GM19468 (cell line): ENCODE data around the gene HSPG2.
"Not testable (repeated sequence)": the region's sequence is repeated elsewhere in the genome, so short reads cannot be mapped to it uniquely, and the experiment has no call there.

Experiments used
- ATAC-seq: cut with Tn5 transposase; IDR thresholded peaks from one replicate; pipeline ENCODE4 v1.9.1; 2021; ENCODE audit warnings: mild to moderate bottlenecking, moderate library complexity, moderate number of reproducible peaks; ENCODE audit not compliant: unreplicated experiment; ENCODE audit errors: extremely low read depth

HSPG2 gene

DNA sequence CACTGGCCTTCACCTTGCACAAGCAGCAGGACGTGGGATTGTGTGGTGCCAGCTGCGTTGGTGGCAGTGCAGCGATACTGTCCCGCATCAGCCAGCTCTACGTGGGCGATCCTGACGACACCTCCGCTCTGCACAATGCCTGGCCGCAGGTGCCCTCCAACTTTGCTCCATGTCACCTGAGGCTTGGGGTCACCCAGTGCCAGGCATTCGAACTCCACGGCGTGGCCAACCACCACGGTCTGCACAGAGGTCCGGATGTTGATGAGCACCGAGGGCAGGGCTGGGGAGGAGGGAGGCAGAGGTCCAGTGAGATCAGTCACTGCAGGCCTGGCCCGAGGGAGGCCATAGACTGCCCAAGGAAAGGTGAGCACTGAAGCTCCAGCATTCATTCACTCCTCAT is 102.4 kb downstream of the HSPG2 start:
- no peak for ATAC-seq

DNA sequence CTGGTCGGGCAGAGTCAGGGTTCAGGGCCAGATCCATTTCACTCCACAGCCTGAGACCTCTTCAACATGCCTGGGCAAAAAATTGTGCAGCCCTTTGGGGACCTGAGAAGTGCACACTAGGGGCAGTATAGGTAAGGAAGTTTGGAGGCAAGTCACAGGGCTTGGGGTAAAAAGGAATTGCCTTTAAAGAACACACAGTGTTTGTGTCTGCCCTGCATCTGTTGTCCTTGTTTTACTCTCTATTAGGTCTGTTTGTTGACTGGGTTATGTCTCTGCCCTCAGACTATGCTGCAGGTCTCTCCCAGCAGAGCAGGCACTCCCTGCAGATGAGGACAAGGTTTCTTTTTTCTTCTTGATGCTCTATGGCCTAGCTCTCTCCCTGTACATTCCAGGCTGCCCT is 103.0 kb downstream of the HSPG2 start:
- ATAC-seq, result no peak

GRCh38 chr1:21833392-21833976 is 103.6 kb downstream of the HSPG2 start:
- no peak for ATAC-seq

DNA sequence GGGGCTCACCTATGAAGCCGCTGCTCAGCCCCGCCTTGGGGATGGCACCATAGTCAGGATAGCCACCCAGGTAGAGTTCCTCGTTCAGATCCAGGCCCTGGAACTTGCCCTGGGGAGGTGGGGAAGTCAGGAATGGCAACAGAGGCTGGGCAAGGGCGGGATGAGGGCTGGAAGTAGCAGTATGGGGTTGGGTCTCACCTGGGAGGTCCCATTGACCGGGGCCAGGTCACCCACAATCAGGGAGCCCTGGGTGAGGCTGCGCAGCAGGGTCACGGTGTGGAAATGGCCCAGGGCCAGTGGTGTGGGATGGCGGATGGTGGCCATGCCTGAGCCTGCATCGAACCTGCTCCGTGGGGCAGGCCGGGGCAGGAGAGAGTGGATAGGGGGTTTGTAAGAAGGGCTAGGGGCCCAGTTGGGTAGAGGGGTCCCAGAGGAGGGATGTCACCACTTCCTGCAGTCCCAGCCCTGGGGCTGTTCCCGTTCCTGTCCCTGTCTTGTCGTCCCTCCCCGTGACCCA is 105.6 kb downstream of the HSPG2 start:
- no peak for ATAC-seq

DNA sequence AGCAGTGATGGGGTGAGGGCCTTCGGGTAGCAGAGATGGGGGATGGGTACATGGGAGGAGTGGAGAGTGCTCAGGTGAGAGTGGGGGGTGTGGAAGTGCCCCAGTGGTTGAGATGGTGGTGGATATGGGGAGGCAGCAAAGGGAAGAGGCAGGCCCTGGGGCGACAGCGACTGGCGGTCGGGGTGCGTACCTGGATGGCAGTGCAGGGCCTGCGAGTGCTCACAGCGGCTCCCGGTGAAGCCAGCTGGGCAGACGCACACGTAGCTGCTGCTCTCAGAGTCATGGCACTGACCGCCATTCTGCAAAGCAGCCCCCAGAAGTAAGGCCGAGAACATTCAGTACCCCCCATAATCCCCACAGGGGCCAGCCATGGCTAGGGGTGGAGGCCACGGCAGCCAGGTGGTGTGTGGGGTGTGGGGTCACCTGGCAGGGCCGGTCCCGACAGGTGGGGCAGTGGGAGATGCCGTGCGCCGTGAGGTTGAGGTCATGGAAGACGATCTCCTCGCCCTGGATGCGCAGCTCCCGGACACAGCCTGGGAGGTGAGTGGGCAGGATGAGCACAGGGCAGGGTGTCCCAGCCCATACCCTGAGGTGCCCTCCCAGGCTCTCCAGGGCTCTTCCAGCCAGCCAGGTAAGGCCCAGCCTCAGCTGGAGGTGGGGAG is 106.2 kb downstream of the HSPG2 start:
- ATAC-seq, result no peak

DNA sequence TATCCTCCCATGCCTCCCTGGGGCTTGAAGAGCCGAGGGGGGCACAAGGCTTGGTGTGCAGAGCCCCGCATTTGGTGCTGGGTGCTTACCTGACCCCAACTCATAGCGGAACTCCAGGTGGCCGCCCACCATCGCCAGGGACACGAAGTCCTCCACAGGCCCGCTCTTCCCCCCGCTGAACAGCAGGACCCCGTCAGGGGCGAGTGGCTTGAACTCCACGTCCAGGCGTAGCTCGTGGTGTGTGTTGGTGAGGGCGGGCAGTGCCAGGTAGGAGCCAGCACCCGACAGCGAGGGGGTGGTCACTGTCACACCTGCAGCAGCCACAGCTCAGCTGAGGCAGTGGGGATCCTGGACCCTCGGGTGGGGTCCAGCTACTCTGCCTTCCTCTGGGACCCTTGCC is 107.8 kb downstream of the HSPG2 start:
- no peak for ATAC-seq

DNA sequence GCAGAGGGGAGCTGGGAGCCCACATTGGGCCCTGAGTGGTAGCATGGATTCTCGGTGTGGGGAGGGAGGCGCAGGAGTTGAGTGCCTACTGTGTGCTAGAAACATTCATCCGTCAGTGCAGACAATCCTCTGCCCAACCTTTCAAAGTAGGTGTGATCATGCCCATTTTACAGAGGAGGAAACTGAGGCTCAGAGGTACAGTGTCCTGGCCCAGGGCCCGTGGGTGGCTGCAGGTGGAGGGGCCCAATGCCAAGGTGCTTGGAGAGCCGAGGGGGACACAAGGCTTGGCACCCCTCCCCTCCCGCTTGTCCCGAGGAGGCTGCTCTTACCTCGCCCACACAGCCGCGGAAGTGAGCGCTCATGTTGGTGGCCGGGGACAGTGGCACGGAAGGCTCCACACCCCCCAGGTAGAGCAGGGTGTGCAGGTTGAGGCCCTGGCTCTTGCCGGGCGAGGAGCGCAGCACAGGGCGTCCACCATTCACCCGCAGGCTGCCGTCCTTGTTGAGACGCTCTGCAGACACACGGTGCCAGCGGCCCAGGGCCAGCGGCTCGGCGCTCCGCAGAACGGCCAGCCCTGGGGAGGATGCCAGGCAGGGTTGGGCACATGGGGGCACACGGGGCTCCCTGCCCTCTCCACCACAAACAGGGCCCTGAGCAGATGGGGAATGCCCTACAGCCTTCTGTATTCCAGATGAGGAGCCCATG is 108.5 kb downstream of the HSPG2 start:
- ATAC-seq, result no peak

- ATAC-seq, result no peak
Observed at GRCh38 chr1:21828075-21828474, 109.0 kb downstream of the HSPG2 start.

GRCh38 chr1:21827141-21827679 is 109.9 kb downstream of the HSPG2 start:
- no peak for ATAC-seq

- ATAC-seq, result not testable (repeated sequence)
Observed at GRCh38 chr1:21826694-21827093, 110.4 kb downstream of the HSPG2 start.

GRCh38 chr1:21825393-21825792 is 111.7 kb downstream of the HSPG2 start:
- no peak for ATAC-seq

DNA sequence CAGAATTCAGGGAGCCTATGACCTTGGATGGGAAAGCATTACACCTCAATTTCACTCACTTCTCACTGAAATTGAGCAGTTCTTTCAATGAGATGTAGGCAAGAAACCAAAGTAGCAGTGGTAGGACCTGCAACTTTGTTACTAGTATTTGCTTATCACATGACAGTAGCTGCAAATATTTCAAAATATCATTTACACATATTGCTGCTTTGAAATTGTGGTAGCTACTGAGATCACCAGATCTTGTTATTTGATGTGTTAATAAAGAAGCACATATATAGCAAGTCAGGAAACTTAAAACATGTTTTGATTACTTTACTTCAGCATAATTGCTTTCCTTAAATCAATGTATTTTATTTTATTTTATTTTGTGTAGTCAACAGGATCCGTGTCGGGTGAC is 112.2 kb downstream of the HSPG2 start:
- ATAC-seq, result no peak

DNA sequence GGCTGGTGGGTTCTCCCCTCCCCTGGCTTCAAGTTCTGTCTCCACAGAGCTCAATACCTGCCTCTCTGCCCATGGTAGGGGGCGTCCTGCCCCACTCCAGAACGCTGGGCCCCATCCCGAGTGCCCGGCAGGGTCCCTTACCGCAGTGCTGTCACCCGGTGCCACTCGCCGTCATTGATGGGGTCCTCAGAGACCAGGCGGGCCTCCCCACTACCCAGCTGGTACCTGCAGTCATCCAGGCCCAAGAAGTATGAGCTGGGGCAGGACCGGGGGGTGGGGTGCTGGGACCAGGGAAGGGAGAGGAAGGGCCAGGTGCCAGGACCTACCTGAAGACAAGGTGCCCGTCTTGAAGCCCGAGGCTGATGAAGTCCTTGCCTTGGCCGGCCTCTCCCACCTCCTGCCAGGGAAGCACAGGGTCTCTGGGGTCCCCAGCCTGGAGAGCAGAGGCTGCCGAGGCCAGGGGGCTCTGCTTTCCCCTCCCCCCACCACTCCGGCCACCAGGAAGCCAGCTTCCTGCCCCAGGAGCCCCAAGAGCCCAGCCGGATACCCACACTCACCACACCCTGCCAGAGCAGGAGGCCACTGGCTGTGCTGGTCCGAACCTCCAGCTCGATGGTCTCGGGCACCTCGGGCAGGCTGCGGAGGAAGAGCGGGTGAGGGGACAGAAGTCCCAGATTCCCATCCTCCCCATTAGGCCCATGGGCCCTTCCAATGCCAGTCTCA is 113.0 kb downstream of the HSPG2 start:
- ATAC-seq, result no peak

GRCh38 chr1:21823206-21823979 is 113.7 kb downstream of the HSPG2 start:
- no peak for ATAC-seq

DNA sequence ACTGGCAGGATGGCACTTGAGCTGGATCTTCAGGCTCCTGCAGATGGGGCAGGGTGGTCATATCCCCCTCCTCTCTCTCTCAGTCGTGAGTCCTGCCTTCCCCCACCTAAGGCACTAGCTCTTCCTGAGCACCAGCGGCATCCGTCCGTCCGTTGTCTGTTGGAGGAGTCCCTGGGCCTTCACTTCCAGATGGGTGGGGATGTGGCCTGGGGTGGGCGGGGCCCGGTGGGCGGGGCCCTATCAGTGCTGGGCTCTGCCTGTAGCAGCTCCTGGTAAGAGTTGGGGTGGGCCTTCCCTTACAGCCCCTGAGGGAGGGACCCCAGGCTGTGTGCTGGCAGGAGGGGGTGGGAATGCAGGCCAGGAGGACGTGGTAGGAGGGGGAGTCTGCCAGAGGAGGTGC is 114.8 kb downstream of the HSPG2 start:
- no peak for ATAC-seq

- no peak for ATAC-seq
Observed at GRCh38 chr1:21821385-21822019, 115.6 kb downstream of the HSPG2 start.

DNA sequence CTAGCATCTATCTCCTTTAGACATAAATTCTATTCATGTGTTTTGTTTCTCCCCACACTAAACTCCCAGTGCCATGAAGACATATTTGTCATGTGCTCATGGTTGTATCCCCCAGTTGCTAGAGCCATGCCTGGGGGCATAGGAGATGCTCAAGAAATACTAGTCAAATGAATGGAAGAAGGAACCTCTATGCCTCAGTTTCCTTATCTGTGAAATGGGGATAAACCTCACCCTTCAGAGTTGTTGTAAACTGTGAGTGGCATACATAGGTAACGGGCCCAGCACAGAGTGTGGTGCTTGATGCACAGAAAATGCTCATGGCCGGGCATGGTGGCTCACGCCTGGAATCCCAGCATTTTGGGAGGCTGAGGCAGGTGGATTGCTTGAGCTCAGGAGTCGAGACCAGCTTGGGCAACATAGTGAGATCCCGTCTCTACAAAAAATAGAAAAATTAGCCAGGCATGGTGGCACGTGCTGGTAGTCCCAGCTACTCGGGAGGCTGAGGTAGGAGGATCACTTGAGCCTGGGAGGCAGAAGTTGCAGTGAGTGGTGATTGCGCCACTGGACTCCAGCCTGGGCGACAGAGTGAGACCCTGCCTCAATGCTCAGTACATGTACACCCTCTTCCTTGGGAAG is 116.4 kb downstream of the HSPG2 start:
- no peak for ATAC-seq

GRCh38 chr1:21818656-21819055 is 118.5 kb downstream of the HSPG2 start:
- no peak for ATAC-seq
